ENCODE measurements around the gene ADGRD1.

DNA sequence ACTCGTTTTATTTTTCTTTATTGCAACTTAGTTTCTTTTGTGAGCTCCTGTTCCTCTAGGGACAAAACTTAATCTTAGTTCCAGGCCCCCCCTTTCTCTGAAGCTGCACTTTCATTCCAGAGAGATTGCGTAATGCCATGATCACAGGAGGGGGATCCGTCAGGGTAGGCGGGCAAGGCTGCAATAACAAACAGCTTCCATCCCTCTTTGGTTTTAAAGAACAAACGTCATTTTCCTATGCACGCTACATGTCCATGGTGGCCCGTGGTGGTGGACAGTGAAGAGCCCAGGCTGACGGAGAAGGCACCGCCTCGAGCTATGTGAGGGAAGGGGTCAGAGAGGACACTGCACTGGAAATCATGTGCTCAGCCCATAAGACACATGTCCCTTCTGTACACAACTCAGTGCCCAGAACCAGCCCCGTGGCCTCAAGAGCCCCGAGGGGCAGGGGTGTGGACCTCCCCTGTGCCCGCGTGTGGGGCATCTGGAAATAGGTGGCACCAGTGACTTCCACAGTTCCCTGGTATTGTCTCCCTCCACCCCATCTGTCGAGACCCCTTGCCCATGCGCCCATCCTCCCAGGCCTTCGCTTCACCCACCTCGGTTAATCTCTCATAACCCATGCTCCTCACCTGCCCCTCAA lies 161.4 kb downstream of the ADGRD1 start:
- TF ChIP-seq, protein P1, sequence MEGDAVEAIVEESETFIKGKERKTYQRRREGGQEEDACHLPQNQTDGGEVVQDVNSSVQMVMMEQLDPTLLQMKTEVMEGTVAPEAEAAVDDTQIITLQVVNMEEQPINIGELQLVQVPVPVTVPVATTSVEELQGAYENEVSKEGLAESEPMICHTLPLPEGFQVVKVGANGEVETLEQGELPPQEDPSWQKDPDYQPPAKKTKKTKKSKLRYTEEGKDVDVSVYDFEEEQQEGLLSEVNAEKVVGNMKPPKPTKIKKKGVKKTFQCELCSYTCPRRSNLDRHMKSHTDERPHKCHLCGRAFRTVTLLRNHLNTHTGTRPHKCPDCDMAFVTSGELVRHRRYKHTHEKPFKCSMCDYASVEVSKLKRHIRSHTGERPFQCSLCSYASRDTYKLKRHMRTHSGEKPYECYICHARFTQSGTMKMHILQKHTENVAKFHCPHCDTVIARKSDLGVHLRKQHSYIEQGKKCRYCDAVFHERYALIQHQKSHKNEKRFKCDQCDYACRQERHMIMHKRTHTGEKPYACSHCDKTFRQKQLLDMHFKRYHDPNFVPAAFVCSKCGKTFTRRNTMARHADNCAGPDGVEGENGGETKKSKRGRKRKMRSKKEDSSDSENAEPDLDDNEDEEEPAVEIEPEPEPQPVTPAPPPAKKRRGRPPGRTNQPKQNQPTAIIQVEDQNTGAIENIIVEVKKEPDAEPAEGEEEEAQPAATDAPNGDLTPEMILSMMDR (IDR thresholded peaks at IDR 0.05) = no peak
- TF ChIP-seq POLR2A (IDR thresholded peaks at IDR 0.05) = no peak
